ENCODE measurements around the gene PREX1.

DNA sequence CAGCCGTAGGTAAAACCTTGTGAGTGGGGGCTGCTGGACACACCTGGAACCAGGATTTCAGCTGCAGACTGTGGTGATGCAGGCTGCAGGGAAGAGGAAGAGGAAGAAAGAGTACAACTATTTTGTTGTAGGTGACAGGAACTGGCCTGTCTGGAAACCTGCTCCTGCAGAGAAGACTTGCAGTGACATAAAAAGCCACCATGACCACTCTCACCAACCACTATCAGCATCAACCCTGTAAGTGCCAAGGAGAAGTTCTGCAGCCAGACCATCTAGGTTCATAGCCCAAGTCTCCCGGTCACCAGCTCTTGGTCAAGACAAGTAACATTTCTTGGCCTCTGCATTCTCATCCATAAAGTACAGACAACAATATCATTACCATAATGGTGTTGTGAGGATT, 91.2 kb downstream of the PREX1 start:
- TF ChIP-seq, protein P1, sequence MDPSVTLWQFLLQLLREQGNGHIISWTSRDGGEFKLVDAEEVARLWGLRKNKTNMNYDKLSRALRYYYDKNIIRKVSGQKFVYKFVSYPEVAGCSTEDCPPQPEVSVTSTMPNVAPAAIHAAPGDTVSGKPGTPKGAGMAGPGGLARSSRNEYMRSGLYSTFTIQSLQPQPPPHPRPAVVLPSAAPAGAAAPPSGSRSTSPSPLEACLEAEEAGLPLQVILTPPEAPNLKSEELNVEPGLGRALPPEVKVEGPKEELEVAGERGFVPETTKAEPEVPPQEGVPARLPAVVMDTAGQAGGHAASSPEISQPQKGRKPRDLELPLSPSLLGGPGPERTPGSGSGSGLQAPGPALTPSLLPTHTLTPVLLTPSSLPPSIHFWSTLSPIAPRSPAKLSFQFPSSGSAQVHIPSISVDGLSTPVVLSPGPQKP (IDR thresholded peaks at IDR 0.05; ENCODE audit: borderline replicate concordance, low read depth, low read length): no peak
- TF ChIP-seq RCOR1 (IDR thresholded peaks at IDR 0.05; ENCODE audit: insufficient replicate concordance, low read length): no peak
- TF ChIP-seq, protein P2, sequence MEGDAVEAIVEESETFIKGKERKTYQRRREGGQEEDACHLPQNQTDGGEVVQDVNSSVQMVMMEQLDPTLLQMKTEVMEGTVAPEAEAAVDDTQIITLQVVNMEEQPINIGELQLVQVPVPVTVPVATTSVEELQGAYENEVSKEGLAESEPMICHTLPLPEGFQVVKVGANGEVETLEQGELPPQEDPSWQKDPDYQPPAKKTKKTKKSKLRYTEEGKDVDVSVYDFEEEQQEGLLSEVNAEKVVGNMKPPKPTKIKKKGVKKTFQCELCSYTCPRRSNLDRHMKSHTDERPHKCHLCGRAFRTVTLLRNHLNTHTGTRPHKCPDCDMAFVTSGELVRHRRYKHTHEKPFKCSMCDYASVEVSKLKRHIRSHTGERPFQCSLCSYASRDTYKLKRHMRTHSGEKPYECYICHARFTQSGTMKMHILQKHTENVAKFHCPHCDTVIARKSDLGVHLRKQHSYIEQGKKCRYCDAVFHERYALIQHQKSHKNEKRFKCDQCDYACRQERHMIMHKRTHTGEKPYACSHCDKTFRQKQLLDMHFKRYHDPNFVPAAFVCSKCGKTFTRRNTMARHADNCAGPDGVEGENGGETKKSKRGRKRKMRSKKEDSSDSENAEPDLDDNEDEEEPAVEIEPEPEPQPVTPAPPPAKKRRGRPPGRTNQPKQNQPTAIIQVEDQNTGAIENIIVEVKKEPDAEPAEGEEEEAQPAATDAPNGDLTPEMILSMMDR (conservative IDR thresholded peaks at IDR 0.05; ENCODE audit: low read depth, low read length): no peak
- no peak for TF ChIP-seq POLR2A (IDR thresholded peaks at IDR 0.05; ENCODE audit: low read depth, low read length)
- TF ChIP-seq MXI1 (IDR thresholded peaks at IDR 0.05; ENCODE audit: borderline replicate concordance, low read depth, low read length): no peak
- TF ChIP-seq CHD1 (IDR thresholded peaks at IDR 0.05; ENCODE audit: low read depth, low read length): no peak
- TF ChIP-seq RAD21 (IDR thresholded peaks at IDR 0.05; ENCODE audit: low read length): no peak
- no peak for TF ChIP-seq BHLHE40 (IDR thresholded peaks at IDR 0.05; ENCODE audit: low read depth, low read length)
